Parathyroid adenoma (tissue), 2 donors: Measurements from ENCODE around the gene GJD3.

ENCODE experiments used
- H2AFZ ChIP-seq: fragments of 300-600 bp; sonication (generic); one replicate; pipeline ENCODE4 v1.7.0; 2017; ENCODE audit warnings: antibody characterized with exemption, mild to moderate bottlenecking
- H3K27ac ChIP-seq: fragments of 300-600 bp; sonication (generic); one replicate; pipeline ENCODE4 v1.7.0; 2017
- H3K27me3 ChIP-seq: fragments of 300-600 bp; sonication (generic); one replicate; pipeline ENCODE4 v1.7.0; 2017; ENCODE audit warnings: low read length; ENCODE audit not compliant: control insufficient read depth, insufficient read depth
- H3K36me3 ChIP-seq: fragments of 300-600 bp; sonication (generic); one replicate; pipeline ENCODE4 v1.7.0; 2017; ENCODE audit warnings: low read length; ENCODE audit not compliant: control insufficient read depth, insufficient read depth
- H3K4me1 ChIP-seq: fragments of 300-600 bp; sonication (generic); one replicate; pipeline ENCODE4 v1.7.0; 2017; ENCODE audit warnings: control low read depth
- H3K4me2 ChIP-seq: fragments of 300-600 bp; sonication (generic); one replicate; pipeline ENCODE4 v1.7.0; 2017; ENCODE audit warnings: low read length
- H3K4me3 ChIP-seq: fragments of 300-600 bp; sonication (generic); one replicate; pipeline ENCODE4 v1.7.0; 2017; ENCODE audit warnings: low read depth, low read length
- H3K79me2 ChIP-seq: fragments of 300-600 bp; sonication (generic); one replicate; pipeline ENCODE4 v1.7.0; 2017; ENCODE audit warnings: control low read depth
- H3K9ac ChIP-seq: fragments of 300-600 bp; sonication (generic); one replicate; pipeline ENCODE4 v1.7.0; 2017; ENCODE audit warnings: mild to moderate bottlenecking
- H3K9me3 ChIP-seq: fragments of 300-600 bp; sonication (generic); one replicate; pipeline ENCODE4 v1.7.0; 2017; ENCODE audit warnings: low read length; ENCODE audit not compliant: control insufficient read depth
- TF ChIP-seq, protein P1 (sequence below): fragments of 300-600 bp; sonication (generic); IDR thresholded peaks from one replicate; pipeline ENCODE4 v1.7.0; 2017; ENCODE audit warnings: antibody characterized with exemption, mild to moderate bottlenecking
- donor health status: primary hyperparathyroidism.

GJD3 gene

DNA sequence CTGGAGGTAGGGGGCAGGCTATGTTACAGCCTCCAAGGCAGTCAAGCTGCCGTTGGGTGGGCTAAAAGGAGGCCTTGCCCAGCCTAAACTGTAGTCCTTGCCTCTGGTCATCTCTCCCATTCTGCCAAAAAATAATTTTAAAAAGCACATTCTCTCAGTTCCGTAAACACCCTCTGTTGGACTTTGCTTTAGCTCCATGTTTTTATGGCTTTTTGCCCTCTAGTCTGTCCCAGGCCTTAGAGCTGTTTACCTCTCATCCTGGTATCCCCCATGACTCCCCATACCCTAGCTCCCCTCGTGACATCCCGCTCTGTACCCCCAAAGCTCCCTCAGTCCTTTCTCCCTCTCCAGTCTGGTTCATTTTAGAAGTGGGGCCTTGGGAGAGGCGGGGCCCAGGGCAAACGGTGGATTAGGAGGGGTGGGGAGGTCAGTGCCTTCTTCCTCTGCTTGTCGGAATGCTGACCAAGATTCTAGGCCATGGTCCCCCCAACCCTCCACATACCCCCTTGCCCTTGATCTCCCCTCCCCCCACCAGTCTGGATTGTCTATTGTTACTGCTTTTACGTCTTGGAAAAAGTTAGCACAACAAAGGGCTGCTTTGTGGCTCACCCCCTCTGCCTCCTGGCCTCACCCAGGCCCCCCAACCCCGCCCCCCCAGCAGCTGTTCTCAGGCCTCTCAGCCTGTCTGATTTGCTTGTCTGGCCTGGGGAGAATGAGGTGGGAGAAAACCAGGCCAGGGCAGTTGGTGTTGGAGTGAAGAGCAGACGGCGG is 18.4 kb downstream of the GJD3 start:
- H3K4me1 ChIP-seq: peaks cover 40% of the 10 kb centered on the region
- peak overlapping the region; percentile 86 for H3K27ac ChIP-seq
- TF ChIP-seq, protein P1, sequence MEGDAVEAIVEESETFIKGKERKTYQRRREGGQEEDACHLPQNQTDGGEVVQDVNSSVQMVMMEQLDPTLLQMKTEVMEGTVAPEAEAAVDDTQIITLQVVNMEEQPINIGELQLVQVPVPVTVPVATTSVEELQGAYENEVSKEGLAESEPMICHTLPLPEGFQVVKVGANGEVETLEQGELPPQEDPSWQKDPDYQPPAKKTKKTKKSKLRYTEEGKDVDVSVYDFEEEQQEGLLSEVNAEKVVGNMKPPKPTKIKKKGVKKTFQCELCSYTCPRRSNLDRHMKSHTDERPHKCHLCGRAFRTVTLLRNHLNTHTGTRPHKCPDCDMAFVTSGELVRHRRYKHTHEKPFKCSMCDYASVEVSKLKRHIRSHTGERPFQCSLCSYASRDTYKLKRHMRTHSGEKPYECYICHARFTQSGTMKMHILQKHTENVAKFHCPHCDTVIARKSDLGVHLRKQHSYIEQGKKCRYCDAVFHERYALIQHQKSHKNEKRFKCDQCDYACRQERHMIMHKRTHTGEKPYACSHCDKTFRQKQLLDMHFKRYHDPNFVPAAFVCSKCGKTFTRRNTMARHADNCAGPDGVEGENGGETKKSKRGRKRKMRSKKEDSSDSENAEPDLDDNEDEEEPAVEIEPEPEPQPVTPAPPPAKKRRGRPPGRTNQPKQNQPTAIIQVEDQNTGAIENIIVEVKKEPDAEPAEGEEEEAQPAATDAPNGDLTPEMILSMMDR: no peak
- H3K4me3 ChIP-seq: no peak overlapping the region
- no peaks in the 10 kb centered on the region for H3K27me3 ChIP-seq
- no peak overlapping the region for H3K9ac ChIP-seq
- no peak overlapping the region for H2AFZ ChIP-seq
- peaks cover 6% of the 10 kb centered on the region for H3K79me2 ChIP-seq
- H3K36me3 ChIP-seq: no peaks in the 10 kb centered on the region
- no peaks in the 10 kb centered on the region for H3K9me3 ChIP-seq
- H3K4me2 ChIP-seq: peak overlapping the region; percentile 94

GRCh38 chr17:40345161-40345993 is 19.2 kb downstream of the GJD3 start:
- peak overlapping the region; percentile 80 for H3K9ac ChIP-seq
- no peaks in the 10 kb centered on the region for H3K9me3 ChIP-seq
- H3K27ac ChIP-seq: peak overlapping the region; percentile 86
- H3K79me2 ChIP-seq: peaks cover 6% of the 10 kb centered on the region
- H3K4me3 ChIP-seq: peak overlapping the region; percentile 56
- H3K4me2 ChIP-seq: peak overlapping the region; percentile 94
- H3K27me3 ChIP-seq: no peaks in the 10 kb centered on the region
- TF ChIP-seq, protein P1: no peak
- peaks cover 45% of the 10 kb centered on the region for H3K4me1 ChIP-seq
- no peaks in the 10 kb centered on the region for H3K36me3 ChIP-seq
- peak overlapping the region; percentile 75 for H2AFZ ChIP-seq

- H2AFZ ChIP-seq: peak overlapping the region; percentile 75
- no peaks in the 10 kb centered on the region for H3K36me3 ChIP-seq
- H3K79me2 ChIP-seq: peaks cover 6% of the 10 kb centered on the region
- TF ChIP-seq, protein P1: no peak
- peak overlapping the region; percentile 56 for H3K4me3 ChIP-seq
- peaks cover 45% of the 10 kb centered on the region for H3K4me1 ChIP-seq
- peak overlapping the region; percentile 94 for H3K4me2 ChIP-seq
- H3K9ac ChIP-seq: no peak overlapping the region
- no peaks in the 10 kb centered on the region for H3K27me3 ChIP-seq
- H3K27ac ChIP-seq: peak overlapping the region; percentile 86
- H3K9me3 ChIP-seq: no peaks in the 10 kb centered on the region
Measured at GRCh38 chr17:40344421-40345160, 19.9 kb downstream of the GJD3 start.

DNA sequence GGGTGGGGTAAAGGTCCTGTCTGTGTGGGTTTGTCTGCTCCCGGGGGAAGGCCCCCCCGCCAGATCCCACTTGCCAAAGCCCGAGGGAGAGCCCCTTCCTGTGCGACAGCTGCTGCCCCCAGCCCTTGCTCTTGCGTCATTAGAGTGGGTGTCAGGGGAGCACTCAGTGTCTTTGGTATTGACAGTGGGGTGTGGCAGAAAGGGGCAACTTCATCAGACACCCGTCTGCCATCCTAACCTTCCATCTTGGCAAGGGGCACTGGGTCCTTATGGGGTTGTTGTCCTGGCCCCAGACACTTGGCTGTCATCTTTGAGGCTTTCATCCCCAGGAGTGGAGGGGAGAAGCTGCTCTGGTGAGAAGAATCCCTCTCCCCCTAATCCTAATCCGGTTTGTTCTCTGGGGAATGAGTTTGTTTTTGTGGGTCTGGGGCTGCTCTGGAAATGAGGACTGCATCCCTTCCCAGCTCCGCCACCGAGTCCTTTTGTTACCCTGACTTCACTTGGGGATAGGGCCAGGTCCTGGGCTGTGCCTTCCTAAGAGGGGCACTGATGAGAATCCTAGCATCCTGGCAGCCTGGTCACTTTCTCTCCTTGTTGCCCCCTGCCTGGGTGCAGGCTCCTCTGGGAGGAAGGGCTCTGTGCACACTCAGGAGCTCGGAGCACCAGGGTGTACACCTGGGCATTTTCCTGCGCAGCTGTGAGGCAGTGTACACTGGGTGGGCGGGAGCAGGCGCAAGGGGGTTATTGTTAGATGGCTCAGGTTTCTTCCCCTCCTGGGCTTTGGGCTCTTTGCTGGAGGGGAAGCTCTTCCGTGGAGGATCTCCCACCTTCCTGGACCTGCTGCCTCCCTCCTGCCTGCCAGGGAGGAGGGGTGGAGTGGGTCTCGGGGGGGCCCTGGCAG is 21.1 kb downstream of the GJD3 start:
- no peak overlapping the region for H2AFZ ChIP-seq
- peak overlapping the region; percentile 94 for H3K4me2 ChIP-seq
- no peaks in the 10 kb centered on the region for H3K9me3 ChIP-seq
- TF ChIP-seq, protein P1: no peak
- H3K79me2 ChIP-seq: peaks cover 11% of the 10 kb centered on the region
- H3K4me3 ChIP-seq: peak overlapping the region; percentile 74
- H3K27me3 ChIP-seq: no peaks in the 10 kb centered on the region
- H3K4me1 ChIP-seq: peaks cover 36% of the 10 kb centered on the region
- H3K36me3 ChIP-seq: no peaks in the 10 kb centered on the region
- H3K27ac ChIP-seq: peak overlapping the region; percentile 86
- H3K9ac ChIP-seq: no peak overlapping the region
